ENCODE results near the gene RIMBP2. TPM values are rescaled to one million over a fixed set of nuclear protein-coding genes. Genes with fewer than 3 reads are reported as not detected.

Gene RIMBP2
- total and polyA plus RNA-seq, 2 experiments from 2014 or later: 0.31 to 0.37 TPM

GRCh38 chr12:130743176-130743575 lies 27.1 kb upstream of the RIMBP2 start:
- DNase-seq (ENCODE audit: low spot score): no peak

GRCh38 chr12:130742716-130743115 lies 26.6 kb upstream of the RIMBP2 start:
- Mint-ChIP-seq H3K9me3 (peaks cover 78% of the 10 kb centered on the region), H3K4me3 (no peak overlapping the region), H3K27ac (no peak overlapping the region), H3K27me3 (ENCODE audit: insufficient read depth, low read depth, poor library complexity) (peaks cover under 1% of the 10 kb centered on the region), H3K36me3 (ENCODE audit: low read depth) (peaks cover under 1% of the 10 kb centered on the region; the same call in 2 of the 3 replicates), H3K4me1 (no peaks in the 10 kb centered on the region)
- H3F3A ChIP-seq (replicated peaks; ENCODE audit: low read depth): no peaks in the 10 kb centered on the region
- H3K4me2 ChIP-seq: no peak overlapping the region
- no peak overlapping the region for H3K4me3 ChIP-seq
- H3K79me2 ChIP-seq (replicated peaks; ENCODE audit: insufficient read depth): no peaks in the 10 kb centered on the region
- H3K27me3 ChIP-seq (ENCODE audit: insufficient read depth): no peaks in the 10 kb centered on the region
- H3K27ac ChIP-seq (ENCODE audit: low read depth): no peak overlapping the region
- ATAC-seq (no peak), DNase-seq (ENCODE audit: low spot score) (no peak)
- no peaks in the 10 kb centered on the region for H3K4me1 ChIP-seq (ENCODE audit: insufficient read depth)
- no peak overlapping the region for H2AFZ ChIP-seq
- H4K20me1 ChIP-seq (replicated peaks; ENCODE audit: insufficient read depth): no peaks in the 10 kb centered on the region
- H3K36me3 ChIP-seq (ENCODE audit: insufficient read depth): no peaks in the 10 kb centered on the region; the same call in 1 of the 2 replicates
- H3K9me2 ChIP-seq (ENCODE audit: insufficient read depth): no peaks in the 10 kb centered on the region
- no peak for TF ChIP-seq CREB1 (CRISPR knock-in tag; IDR thresholded peaks at IDR 0.05; ENCODE audit: low read depth)
- no peak for TF ChIP-seq NANOG (IDR thresholded peaks at IDR 0.05; ENCODE audit: borderline replicate concordance)
- no peak for TF ChIP-seq JUNB (IDR thresholded peaks at IDR 0.05; ENCODE audit: unreplicated experiment)
- no peak for TF ChIP-seq ZNF462 (CRISPR knock-in tag; IDR thresholded peaks at IDR 0.05)
- TF ChIP-seq ZNF114 (CRISPR knock-in tag; IDR thresholded peaks at IDR 0.05): no peak
- no peak for TF ChIP-seq ETS1 (IDR thresholded peaks at IDR 0.05)
- TF ChIP-seq REST (IDR thresholded peaks at IDR 0.05; ENCODE audit: unreplicated experiment): no peak
- no peak for TF ChIP-seq ZNF331 (CRISPR knock-in tag; IDR thresholded peaks at IDR 0.05; ENCODE audit: low read depth)
- TF ChIP-seq POLR2AphosphoS5 (IDR thresholded peaks at IDR 0.05; ENCODE audit: low read depth): no peak

More at GRCh38 chr12:130743176-130743575, 27.1 kb upstream of the RIMBP2 start:
- no peaks in the 10 kb centered on the region for H3K9me2 ChIP-seq (ENCODE audit: insufficient read depth)
- Mint-ChIP-seq H3K27me3 (ENCODE audit: insufficient read depth, low read depth, poor library complexity) (peaks cover 3% of the 10 kb centered on the region), H3K4me3 (no peak overlapping the region), H3K4me1 (no peaks in the 10 kb centered on the region), H3K9me3 (peaks cover 80% of the 10 kb centered on the region), H3K27ac (no peak overlapping the region), H3K36me3 (ENCODE audit: low read depth) (no peaks in the 10 kb centered on the region; the same call in 1 of the 3 replicates)
- H2AFZ ChIP-seq: no peak overlapping the region
- no peaks in the 10 kb centered on the region; the same call in 1 of the 2 replicates for H3K36me3 ChIP-seq (ENCODE audit: insufficient read depth)
- TF ChIP-seq POLR2AphosphoS5 (IDR thresholded peaks at IDR 0.05; ENCODE audit: low read depth) (no peak), ZNF114 (CRISPR knock-in tag; IDR thresholded peaks at IDR 0.05) (no peak)
- H3K27me3 ChIP-seq (ENCODE audit: insufficient read depth): no peaks in the 10 kb centered on the region
- no peaks in the 10 kb centered on the region for H3K4me1 ChIP-seq (ENCODE audit: insufficient read depth)
- H3K4me3 ChIP-seq: no peak overlapping the region
- H4K20me1 ChIP-seq (replicated peaks; ENCODE audit: insufficient read depth): no peaks in the 10 kb centered on the region
- H3K79me2 ChIP-seq (replicated peaks; ENCODE audit: insufficient read depth): no peaks in the 10 kb centered on the region
- no peak overlapping the region for H3K27ac ChIP-seq (ENCODE audit: low read depth)
- no peak for ATAC-seq
- H3F3A ChIP-seq (replicated peaks; ENCODE audit: low read depth): no peaks in the 10 kb centered on the region
- H3K4me2 ChIP-seq: no peak overlapping the region
